Stimulated activated CD8-positive, alpha-beta memory T cell treated with anti-CD3 and anti-CD28 coated beads, Interleukin-7, amount 100 ng/mL, for 4 hours (primary cell): Measurements from ENCODE around the gene DNASE1.

Experiments used
- DNase-seq, 2 donors: peaks; one replicate each; pipeline ENCODE4 v3.0.0-alpha.2; 2020; ENCODE audit warnings: low read depth in 2 of 2

The DNASE1 gene

DNA sequence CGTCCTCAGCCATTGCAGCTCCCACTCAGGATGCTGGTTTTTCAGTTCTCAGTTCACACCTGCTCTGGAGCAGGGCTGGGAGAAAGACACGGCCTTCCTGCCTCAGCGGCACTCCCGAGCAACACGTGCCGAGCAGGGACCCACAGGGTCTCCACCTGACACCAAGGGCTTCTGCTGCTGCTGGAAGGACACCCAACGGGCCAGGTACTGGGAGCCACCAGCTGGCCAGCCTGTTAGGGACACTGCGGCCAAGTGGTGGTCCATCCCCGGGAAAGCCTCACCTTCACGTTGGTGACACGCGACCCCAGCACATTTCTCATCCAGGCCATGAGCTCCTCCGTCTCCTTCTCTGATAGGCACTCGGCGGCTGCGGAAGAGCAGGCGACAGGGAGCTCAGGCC is 8.1 kb downstream of the DNASE1 start:
- DNase-seq: no peak

GRCh38 chr16:3664187-3664896 is 9.9 kb downstream of the DNASE1 start:
- DNase-seq: no peak

GRCh38 chr16:3665508-3665907 is 11.0 kb downstream of the DNASE1 start:
- peak; percentile 9 to 44 for DNase-seq

DNA sequence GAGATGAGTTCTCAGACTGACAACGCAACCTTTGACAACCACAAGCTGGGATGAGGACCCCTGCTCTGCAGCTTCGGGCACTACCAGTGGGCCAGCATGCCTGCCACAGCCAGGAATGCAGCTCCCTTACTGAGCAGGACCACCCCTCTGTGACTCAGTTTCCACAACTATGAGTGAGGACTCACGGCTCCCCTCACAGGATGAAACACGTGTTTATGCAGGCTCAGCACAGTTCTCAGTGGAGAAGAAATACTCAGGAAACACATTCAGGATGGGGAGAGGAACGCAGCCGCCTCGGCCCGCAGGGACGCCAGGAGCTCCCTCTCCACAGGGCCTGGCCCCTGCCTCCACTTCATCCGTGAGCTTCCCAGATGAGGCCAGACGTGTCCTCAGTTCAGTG is 14.1 kb downstream of the DNASE1 start:
- DNase-seq: no peak

GRCh38 chr16:3669082-3669481 is 14.6 kb downstream of the DNASE1 start:
- no peak for DNase-seq

DNA sequence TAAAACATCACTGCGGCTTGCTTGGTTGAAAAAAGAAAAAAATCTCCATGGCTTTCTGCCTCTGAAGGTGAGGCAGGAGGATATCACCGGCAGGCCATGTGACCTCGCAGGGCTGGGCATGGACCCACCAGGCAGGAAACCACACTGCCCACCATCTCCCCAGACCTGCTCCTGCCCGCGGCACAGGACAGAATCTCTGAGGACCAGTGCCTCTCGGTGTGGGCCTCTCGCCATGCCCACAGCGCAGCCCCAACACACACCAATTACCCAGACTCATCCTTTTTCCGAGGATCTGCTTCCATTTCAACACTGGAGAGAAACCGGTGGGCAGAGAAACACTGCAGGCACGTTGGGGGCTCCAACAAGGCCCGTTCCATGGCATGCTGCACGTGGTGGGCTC is 16.2 kb downstream of the DNASE1 start:
- DNase-seq: no peak

DNA sequence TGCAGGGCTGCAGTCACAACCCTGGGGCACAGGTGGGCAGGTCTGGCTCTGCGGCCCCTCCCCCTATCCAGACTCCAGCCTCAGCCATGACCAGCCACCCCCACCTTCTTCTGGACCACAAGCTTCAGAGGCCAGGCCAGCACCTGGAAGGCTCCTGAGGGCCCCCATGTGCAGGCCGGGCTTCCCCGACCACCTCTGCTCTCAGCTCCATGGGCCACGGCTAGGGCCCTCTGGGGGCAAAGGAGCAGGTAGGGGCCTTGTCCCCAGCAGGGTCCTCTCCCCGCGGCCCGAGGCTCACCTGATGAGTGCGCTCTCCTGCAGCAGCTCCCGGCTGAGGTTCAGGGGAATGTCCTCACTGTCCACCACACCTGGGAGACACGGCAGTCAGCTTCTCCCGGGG is 16.9 kb downstream of the DNASE1 start:
- DNase-seq: no peak

DNA sequence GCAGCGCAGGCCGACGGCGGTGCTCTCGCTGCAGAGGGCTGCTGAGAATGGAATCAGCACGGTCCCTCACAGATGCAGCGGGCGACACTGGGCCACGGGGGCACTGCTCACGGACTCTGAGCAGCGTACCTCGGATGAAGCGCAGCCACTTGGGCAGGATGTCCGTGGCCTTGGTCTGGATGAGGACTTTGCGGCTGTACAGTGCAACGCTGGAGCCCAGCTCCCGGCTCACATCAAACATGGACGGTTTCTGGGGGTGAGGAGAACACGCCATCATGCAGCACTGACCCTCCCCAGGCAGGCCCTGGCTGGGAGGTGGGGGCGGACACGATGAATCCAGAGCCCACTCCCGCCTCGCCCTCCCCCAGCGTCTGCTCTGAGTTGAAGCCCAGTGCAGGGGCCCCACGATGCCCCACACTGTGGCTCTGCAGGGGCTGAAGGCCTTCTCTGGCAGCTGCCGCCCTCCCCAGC is 18.1 kb downstream of the DNASE1 start:
- DNase-seq: no peak

DNA sequence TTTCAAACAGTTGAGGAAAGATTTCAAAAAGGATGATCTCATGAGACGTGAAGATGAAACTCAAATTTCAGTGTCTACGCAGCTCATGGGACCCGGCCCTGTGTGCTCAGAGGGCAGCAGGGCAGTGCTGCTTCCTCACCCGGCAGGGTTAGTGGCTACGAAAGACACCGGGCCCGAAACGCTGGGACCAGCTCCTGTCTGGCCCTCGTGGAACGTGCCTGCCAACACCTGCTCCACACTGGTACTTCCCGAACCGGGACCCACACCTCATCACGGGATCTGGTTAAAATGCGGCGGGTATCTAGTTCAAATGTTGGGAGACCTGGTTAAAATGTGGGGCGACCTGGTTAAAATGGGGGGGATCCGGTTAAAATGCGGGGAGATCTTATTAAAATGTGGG is 18.7 kb downstream of the DNASE1 start:
- no peak for DNase-seq

DNA sequence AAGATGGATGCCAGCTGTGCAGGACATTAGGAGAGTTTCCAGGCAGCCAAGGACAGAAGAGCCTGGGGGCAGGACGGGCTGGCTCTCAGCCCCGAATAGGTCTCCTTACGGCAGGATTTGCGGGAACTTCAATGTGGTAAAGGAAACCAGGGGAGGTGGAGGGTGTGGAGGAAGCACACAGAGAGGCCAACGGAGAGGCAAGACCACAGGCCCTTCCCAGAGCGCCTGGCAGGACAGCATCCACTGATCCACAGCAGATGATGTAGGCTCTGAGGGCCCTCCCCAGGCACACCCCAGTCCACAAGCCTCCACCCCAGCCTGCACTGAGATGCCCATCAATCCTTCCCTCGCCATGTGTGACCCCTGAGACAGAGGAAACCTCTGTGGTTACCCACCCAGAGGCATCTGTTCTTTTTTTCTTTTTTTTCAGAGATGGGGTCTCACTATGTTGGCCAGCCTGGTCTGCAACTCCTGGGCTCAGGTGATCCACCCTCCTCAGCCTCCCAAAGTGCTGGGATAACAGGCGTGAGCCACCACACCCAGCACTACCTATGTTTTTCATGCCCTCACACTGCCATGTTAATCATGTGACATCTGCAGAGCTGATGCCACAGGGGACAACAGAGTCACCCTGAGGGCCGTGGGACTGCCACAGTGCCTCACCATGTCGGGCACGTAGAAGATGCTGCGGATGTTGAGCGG is 19.3 kb downstream of the DNASE1 start:
- no peak for DNase-seq

DNA sequence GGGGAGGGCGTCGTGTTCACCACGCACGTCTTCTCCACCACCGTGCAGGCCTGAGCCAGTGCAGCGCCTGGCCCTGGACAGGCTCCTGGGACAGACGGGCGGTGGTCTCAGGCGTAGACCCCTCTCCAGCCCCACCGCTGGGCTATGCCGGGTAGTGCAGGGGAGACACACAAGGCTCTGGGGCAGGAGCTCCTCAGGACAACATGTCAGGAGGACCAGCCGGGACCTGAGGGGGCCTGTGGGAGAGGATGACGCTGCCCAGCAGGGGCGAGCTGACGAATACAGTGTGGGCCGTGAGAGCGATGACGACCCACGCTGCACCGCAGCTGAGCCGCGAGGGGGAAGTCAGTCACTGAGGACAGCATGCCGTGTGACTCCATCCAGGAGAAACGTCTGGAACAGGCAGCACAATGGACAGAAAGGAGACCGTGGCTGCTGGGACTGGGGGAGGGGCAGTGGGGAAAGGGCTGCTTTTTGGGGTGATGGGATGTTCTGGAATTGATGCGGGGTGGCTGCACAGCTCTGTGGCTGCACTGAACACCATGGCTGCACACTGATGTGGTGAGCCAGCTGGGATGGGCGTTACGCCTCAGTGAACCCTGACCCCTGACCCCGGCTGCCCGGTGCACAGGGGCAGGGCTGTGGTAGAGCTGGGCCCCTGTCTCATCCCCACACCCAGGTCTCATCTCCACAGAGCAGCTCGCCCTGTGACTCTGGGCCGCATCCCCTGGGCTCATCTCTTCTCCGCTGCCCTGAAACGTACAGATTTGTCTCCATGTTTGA is 20.2 kb downstream of the DNASE1 start:
- DNase-seq: no peak

DNA sequence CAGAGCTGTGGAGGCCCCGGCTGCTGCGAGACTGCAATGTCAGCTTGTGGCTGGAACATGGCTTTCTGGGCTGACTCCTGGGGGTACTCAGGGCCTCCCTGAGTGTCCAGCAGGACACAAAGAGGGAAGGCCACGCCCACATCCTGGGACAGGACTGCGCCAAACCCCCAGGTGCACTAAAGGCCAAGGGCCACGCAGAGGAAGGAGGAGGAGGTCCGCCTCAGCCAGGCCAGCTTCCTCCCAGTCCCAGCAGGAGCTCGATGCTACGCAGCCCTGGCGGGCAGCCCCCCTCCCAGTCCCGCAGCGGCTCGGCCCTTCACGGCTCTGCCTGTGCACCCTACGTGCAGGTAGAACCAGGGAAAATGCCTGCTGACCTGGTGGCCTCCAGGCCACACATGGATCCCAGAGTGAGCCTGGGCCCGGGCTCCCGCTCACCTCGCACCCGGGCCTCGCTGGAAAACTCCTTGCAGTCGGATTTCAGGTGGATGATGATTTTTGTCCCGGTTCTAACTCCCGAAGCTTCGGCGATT is 21.2 kb downstream of the DNASE1 start:
- no peak for DNase-seq

DNA sequence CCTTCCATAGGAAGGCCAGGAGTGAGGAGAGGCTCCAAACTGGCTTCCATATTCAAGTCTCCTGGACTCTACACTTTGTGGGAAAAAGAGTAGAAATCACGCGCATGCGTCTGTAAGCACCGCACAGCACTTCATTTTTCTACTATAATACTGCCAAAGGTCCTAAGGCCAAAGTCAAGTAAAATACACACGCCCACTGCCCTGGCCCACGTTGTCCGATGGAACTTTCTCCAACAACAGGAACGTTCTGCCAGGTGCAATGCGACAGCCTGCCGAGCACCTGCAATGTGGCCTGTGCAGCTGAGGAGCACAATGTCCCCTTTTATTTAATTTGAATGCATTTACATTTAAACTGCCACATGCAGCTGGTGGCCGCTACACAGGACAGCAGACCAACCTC is 23.5 kb downstream of the DNASE1 start:
- no peak for DNase-seq

GRCh38 chr16:3681206-3681605 is 26.7 kb downstream of the DNASE1 start:
- DNase-seq: no peak

DNA sequence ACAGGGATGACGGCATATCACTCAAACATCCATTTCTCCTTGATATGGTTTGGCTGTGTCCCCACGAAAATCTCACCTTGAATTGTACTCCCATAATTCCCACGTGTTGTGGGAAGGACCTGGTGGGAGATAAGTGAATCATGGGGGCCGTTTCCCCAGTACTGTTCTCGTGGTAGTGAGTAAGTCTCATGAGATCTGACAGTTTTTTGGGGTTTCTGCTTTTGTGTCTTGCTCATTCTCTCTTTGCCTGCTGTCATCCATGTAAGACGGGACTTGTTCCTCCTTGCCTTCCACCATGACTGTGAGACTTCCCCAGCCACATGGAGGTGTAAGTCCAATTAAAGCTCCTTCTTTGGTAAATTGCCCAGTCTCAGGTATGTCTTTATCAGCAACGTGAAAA is 32.5 kb downstream of the DNASE1 start:
- DNase-seq: no peak

DNA sequence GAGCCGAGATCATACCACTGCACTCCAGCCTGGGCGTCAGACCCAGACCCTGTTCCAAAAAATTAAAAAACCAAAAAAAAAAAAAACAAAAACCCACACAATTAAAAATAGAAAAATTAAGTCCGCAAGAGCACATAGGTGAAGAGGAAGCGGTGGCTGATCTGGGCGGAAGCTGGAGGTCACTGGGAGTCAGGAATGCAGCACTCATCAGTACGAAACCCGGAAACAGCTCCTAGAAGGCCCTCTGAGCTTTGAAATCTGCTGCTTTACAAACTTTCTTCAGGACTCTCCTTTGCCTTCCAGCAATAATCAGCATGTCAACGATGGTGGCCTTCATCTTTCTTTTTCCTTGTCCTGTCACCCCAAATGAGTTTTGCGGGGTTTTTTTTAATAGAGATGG is 33.3 kb downstream of the DNASE1 start:
- no peak for DNase-seq

GRCh38 chr16:3689731-3690130 is 35.2 kb downstream of the DNASE1 start:
- no peak for DNase-seq

- peak; percentile 68 to 75 for DNase-seq
Observed at GRCh38 chr16:3690470-3690928, 36.0 kb downstream of the DNASE1 start.

DNA sequence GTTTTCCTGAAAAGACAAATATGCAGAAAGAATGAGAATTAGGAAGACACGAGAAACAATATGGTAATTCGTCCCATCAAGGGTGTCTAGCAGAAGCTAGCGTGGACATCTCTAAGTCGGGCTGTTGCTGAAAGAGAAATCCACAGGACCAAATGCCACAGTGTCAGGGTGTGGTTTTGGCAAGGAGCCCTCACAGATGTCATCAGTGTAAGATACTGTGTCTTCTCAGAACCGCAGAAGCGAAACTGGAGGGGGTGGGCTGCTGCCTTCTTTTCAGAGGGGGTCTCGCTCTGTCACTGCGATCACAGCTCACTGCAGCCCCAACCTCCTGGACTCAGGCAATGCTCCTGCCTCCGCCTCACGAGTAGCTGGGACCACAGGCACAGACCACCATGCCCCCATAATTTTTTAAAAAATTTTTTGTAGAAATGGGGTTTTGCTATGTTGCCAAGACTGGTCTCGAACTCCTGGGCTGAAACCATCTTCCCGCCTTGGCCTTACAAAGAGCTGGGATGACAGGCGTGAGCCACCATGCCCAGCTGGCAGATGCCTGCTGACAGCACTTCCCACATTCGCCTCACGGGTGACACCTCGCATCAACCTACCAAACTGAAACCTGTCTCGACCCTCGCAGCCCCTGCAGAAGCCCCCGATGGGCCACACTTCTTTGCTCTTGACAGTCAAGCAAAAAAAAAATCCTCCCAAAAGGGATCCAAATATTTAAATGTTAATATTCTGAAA is 36.7 kb downstream of the DNASE1 start:
- DNase-seq: no peak

GRCh38 chr16:3691761-3692160 is 37.3 kb downstream of the DNASE1 start:
- no peak for DNase-seq

DNA sequence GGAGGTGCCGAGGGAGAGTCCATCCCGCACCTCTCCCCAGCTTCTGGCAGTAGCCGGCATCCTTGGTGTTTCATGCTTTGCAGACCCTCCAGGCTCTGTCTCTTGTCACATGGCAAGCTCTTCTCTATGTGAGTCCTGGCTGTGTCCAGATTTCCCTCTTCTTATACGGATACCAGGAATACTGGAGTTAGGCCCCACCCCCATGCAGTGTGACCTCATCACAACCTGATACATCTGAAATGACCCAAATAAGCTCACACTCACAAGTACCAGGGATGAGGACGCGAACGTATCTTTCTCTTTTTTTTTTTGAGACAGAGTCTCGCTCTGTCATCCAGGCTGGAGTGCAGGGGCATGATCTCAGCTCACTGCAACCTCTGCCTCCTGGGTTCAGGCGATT is 39.6 kb downstream of the DNASE1 start:
- DNase-seq: no peak
